WERI-Rb-1 (cell line): ENCODE results near the gene SCAI.
"Not testable (repeated sequence)": the region's sequence is repeated elsewhere in the genome, so short reads cannot be mapped to it uniquely, and the experiment has no call there.

Source experiments
- DNase-seq: peaks from one replicate; pipeline ENCODE4 v3.0.0-alpha.2; 2020
- H3K27ac ChIP-seq: fragments of 250-450 bp; sonication (Bioruptor Pico); 2 replicates; pipeline ENCODE4 v1.5.1; 2020; ENCODE audit warnings: mild to moderate bottlenecking, moderate library complexity
- H3K27me3 ChIP-seq: fragments of 250-450 bp; sonication (Bioruptor Pico); 2 replicates; pipeline ENCODE4 v1.5.1; 2021; ENCODE audit warnings: mild to moderate bottlenecking, low read depth, moderate library complexity; ENCODE audit not compliant: insufficient read depth, severe bottlenecking
- H3K36me3 ChIP-seq: fragments of 250-450 bp; sonication (Bioruptor Pico); 2 replicates; pipeline ENCODE4 v1.5.1; 2020; ENCODE audit warnings: mild to moderate bottlenecking, moderate library complexity
- H3K4me3 ChIP-seq: 2 replicates; pipeline ENCODE4 v1.5.1; 2011; ENCODE audit warnings: low read depth, mild to moderate bottlenecking, control low read depth, low read length
- H3K9me3 ChIP-seq: fragments of 250-450 bp; sonication (Bioruptor Pico); 2 replicates; pipeline ENCODE4 v1.5.1; 2021; ENCODE audit warnings: mild to moderate bottlenecking, moderate library complexity; ENCODE audit not compliant: severe bottlenecking
- CTCF ChIP-seq: IDR thresholded peaks from 2 replicates; pipeline ENCODE4 v1.5.1; 2011; ENCODE audit warnings: low read depth, mild to moderate bottlenecking, control low read depth, inconsistent platforms, low read length

SCAI gene

GRCh38 chr9:124964056-124964455, 179.3 kb downstream of the SCAI start:
- Histone ChIP-seq H3K27ac (peak overlapping the region; percentile 52), H3K4me3 (no peak overlapping the region), H3K9me3 (no peaks in the 10 kb centered on the region), H3K27me3 (no peaks in the 10 kb centered on the region), H3K36me3 (peaks cover 4% of the 10 kb centered on the region; the same call in 1 of the 2 replicates)
- TF ChIP-seq CTCF, result no peak
- DNase-seq, result no peak

GRCh38 chr9:124960409-124960752, 182.9 kb downstream of the SCAI start:
- peaks cover 2% of the 10 kb centered on the region for H3K9me3 ChIP-seq
- H3K27ac ChIP-seq, result no peak overlapping the region
- no peak for TF ChIP-seq CTCF
- no peaks in the 10 kb centered on the region for H3K36me3 ChIP-seq
- no peak overlapping the region for H3K4me3 ChIP-seq
- H3K27me3 ChIP-seq, result no peaks in the 10 kb centered on the region
- no peak for DNase-seq

- H3K9me3 ChIP-seq, DNase-seq, H3K27ac ChIP-seq, H3K36me3 ChIP-seq, H3K4me3 ChIP-seq, H3K27me3 ChIP-seq: not testable (repeated sequence)
These were observed 183.5 kb downstream of the SCAI start for GRCh38 chr9:124959671-124960408.

- no peak for TF ChIP-seq CTCF
- no peak overlapping the region for H3K27ac ChIP-seq
- no peak overlapping the region for H3K4me3 ChIP-seq
- H3K9me3 ChIP-seq, result peaks cover 2% of the 10 kb centered on the region
- H3K27me3 ChIP-seq, result no peaks in the 10 kb centered on the region
- H3K36me3 ChIP-seq, result peaks cover 8% of the 10 kb centered on the region; the same call in 1 of the 2 replicates
- DNase-seq, result no peak
These were observed 189.1 kb downstream of the SCAI start for GRCh38 chr9:124954255-124954654.

GRCh38 chr9:124950050-124950718, 193.1 kb downstream of the SCAI start:
- Histone ChIP-seq H3K4me3 (no peak overlapping the region), H3K27me3 (no peaks in the 10 kb centered on the region), H3K36me3 (peaks cover 8% of the 10 kb centered on the region; the same call in 1 of the 2 replicates), H3K9me3 (no peaks in the 10 kb centered on the region), H3K27ac (no peak overlapping the region)
- TF ChIP-seq CTCF, result no peak
- DNase-seq, result no peak

GRCh38 chr9:124949387-124949786, 193.9 kb downstream of the SCAI start:
- no peaks in the 10 kb centered on the region for H3K9me3 ChIP-seq
- DNase-seq, result no peak

More at GRCh38 chr9:124949387-124949786, 193.9 kb downstream of the SCAI start:
- Histone ChIP-seq H3K27ac (no peak overlapping the region), H3K4me3 (no peak overlapping the region), H3K27me3 (no peaks in the 10 kb centered on the region), H3K36me3 (peaks cover 8% of the 10 kb centered on the region; the same call in 1 of the 2 replicates)
- TF ChIP-seq CTCF, result no peak
